ENCODE results near the gene SP6.

- TF ChIP-seq, protein P1, sequence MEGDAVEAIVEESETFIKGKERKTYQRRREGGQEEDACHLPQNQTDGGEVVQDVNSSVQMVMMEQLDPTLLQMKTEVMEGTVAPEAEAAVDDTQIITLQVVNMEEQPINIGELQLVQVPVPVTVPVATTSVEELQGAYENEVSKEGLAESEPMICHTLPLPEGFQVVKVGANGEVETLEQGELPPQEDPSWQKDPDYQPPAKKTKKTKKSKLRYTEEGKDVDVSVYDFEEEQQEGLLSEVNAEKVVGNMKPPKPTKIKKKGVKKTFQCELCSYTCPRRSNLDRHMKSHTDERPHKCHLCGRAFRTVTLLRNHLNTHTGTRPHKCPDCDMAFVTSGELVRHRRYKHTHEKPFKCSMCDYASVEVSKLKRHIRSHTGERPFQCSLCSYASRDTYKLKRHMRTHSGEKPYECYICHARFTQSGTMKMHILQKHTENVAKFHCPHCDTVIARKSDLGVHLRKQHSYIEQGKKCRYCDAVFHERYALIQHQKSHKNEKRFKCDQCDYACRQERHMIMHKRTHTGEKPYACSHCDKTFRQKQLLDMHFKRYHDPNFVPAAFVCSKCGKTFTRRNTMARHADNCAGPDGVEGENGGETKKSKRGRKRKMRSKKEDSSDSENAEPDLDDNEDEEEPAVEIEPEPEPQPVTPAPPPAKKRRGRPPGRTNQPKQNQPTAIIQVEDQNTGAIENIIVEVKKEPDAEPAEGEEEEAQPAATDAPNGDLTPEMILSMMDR (conservative IDR thresholded peaks at IDR 0.05; ENCODE audit: low read depth, low read length), result no peak
- TF ChIP-seq EZH2 (IDR thresholded peaks at IDR 0.05; ENCODE audit: low read length, unreplicated experiment), result no peak
Observed at GRCh38 chr17:47816111-47816735, 34.7 kb downstream of the SP6 start.

Data from PC-3 (cell line).